ENCODE results near the gene CCDC122. TPM values are rescaled to one million over a fixed set of nuclear protein-coding genes. Genes with fewer than 3 reads are reported as not detected.

Gene CCDC122
- total RNA-seq: 4.8 and 6.4 TPM in 2 replicates
- long read RNA-seq, partial matches to known transcripts: 0 of 2 reads
- long read RNA-seq, other reads (novel, unspliced or antisense): 1 of 2 reads

DNA sequence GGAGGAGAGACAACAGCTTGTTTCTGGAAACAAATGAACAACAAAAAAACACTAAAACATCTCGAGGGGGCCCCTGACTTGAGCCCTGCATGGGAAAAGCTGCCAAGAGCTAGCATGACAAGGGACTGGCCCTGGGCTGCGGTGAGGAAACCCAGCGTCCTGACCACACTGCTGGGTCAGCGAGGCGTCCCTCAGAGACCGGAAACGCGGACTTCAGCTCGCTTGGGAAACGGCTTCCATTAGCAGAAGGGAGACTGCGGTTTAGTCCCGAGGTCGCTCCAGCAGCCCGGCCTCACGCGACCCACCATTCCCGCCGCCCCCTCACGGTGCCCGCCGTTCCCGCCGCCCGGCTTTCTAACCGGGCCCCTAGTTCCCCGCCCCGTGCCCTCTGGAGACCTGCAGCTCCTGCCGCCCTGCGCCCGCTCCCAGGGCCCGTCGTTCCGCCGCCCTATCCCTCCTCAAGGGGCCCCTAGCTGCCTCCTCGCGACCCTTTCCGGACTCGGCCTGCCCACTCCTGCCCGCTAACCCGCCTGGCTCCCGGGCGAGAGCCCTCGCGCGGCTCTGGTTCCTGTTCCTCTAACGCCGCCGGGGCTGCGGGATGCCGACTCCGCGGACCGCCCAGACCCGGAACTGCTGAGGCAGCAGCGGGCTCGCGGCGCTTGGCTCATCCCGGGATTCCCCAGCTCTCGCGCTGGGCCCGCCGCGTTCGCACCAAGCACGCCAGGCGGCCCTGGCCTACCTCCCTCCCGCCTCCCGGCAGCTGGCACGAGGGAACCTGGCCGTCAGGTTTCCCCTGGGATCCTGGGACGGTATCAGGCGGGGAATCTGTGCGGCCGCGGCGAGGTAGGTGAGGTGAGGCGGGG lies at the start of gene CCDC122:
TSS of gene CCDC122 (minus strand) at position 849 of the 863 bp plus-strand sequence. CDS start 10,364 bp downstream, outside the sequence.
- TF ChIP-seq, protein P1, sequence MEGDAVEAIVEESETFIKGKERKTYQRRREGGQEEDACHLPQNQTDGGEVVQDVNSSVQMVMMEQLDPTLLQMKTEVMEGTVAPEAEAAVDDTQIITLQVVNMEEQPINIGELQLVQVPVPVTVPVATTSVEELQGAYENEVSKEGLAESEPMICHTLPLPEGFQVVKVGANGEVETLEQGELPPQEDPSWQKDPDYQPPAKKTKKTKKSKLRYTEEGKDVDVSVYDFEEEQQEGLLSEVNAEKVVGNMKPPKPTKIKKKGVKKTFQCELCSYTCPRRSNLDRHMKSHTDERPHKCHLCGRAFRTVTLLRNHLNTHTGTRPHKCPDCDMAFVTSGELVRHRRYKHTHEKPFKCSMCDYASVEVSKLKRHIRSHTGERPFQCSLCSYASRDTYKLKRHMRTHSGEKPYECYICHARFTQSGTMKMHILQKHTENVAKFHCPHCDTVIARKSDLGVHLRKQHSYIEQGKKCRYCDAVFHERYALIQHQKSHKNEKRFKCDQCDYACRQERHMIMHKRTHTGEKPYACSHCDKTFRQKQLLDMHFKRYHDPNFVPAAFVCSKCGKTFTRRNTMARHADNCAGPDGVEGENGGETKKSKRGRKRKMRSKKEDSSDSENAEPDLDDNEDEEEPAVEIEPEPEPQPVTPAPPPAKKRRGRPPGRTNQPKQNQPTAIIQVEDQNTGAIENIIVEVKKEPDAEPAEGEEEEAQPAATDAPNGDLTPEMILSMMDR (conservative IDR thresholded peaks at IDR 0.05): no peak
- Mint-ChIP-seq H3K27ac (ENCODE audit: unreplicated experiment) (peak within 1 kb of the TSS; percentile 93), H3K4me3 (peak within 1 kb of the TSS; percentile 91), H3K9me3 (no peaks in the 10 kb centered on the region), H3K4me1 (peaks cover 16% of the 10 kb centered on the region), H3K36me3 (ENCODE audit: low read depth) (no peaks in the 10 kb centered on the region), H3K27me3 (ENCODE audit: low read depth) (peaks cover 37% of the 10 kb centered on the region)
- DNase-seq (ENCODE audit: low read depth, low spot score): peak; percentile 51

DNA sequence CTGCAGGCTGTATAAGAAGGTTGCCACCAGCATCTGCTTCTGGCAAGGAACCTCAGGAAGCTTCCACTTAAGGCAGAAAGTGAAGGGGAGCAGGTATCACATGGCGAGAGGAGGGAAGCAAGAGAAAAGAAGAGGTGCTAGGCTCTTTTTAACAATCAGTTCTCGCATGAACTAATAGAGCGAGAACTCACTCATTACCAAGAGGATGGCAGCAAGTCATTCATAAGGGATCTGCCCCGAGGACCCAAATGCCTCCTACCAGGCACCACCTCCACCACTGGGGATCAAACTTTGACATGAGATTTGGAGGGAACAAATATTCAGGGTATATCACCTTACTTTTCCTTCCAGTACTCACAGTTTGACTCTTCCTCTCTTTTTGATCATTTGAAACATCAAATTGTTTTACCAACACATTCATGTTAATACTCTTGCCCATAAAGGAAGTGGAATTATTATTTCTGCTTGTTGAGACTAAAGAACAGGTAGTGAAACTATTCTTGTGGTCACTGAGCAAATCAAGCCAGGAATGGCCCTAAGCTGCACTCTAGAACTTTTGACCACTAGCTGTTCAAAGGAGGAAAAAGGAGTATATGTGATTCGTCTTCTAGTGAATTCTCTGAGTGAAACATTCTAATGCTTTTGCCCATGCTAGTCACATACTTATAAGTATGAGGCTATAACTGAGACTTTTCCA lies 45.2 kb upstream of the CCDC122 start:
- H3K9me3 Mint-ChIP-seq: no peaks in the 10 kb centered on the region
- TF ChIP-seq, protein P1 (conservative IDR thresholded peaks at IDR 0.05): no peak
- no peak overlapping the region for H3K27ac Mint-ChIP-seq (ENCODE audit: unreplicated experiment)
- no peaks in the 10 kb centered on the region for H3K27me3 Mint-ChIP-seq (ENCODE audit: low read depth)
- no peak overlapping the region for H3K4me3 Mint-ChIP-seq
- no peaks in the 10 kb centered on the region for H3K4me1 Mint-ChIP-seq
- H3K36me3 Mint-ChIP-seq (ENCODE audit: low read depth): no peaks in the 10 kb centered on the region
- no peak for DNase-seq (ENCODE audit: low read depth, low spot score)

DNA sequence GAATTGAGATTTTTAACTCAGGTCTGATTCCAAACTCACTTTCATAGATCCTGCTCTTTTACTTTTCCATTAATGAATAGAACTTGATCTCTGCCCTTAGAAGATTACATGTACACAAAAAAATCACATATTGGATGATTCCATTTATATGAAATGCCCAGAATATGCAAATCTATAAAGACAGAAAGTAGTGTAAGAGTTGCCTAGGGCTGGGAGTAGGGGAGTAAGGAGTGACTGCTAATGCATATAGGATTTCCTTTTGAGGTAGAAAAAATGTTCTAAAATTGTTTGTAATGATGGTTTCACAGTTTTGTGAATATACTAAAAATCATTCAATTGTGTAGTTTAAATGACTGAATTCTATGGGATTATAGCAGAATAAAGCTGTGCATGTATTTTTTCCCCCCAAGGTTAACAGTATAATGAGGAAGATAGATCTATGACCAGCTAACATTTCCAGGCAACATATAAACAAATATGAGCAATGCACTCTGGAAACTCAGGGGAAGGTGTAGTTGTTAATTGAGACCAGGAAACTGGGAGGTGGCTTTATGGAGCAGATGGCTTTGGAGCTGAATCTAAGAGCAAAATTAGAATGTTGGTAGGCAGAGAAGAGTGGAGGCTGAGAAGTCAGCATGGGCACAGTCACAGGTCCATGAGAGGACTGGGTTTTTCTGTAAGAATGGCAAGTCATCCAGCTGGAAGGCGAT lies 41.6 kb upstream of the CCDC122 start:
- H3K4me3 Mint-ChIP-seq: no peak overlapping the region
- no peaks in the 10 kb centered on the region for H3K36me3 Mint-ChIP-seq (ENCODE audit: low read depth)
- peak overlapping the region; percentile 7 for H3K27ac Mint-ChIP-seq (ENCODE audit: unreplicated experiment)
- TF ChIP-seq, protein P1 (conservative IDR thresholded peaks at IDR 0.05): no peak
- H3K4me1 Mint-ChIP-seq: no peaks in the 10 kb centered on the region
- no peak for DNase-seq (ENCODE audit: low read depth, low spot score)
- H3K9me3 Mint-ChIP-seq: no peaks in the 10 kb centered on the region
- H3K27me3 Mint-ChIP-seq (ENCODE audit: low read depth): no peaks in the 10 kb centered on the region

DNA sequence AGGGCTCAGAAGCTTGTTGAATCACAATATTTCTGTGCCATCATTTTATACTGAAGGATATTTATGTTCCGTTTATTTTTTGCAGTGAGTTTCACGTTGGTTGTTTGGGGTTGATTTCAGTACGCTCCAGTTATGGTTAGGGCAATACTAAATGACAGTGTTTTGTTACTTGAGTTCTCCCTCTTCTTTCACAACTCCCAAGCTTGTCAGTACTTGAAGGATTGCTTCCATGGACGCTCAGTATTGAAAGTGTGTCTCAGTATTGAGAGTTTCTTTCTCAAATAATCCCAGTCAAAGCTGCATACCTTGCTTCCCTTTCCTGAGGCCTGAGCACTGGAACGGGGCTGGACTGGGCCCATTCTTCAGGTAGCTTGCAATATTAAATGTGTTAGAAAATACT lies 39.1 kb upstream of the CCDC122 start:
- no peak for DNase-seq (ENCODE audit: low read depth, low spot score)
- Mint-ChIP-seq H3K4me3 (no peak overlapping the region), H3K36me3 (ENCODE audit: low read depth) (no peaks in the 10 kb centered on the region), H3K4me1 (no peaks in the 10 kb centered on the region), H3K9me3 (no peaks in the 10 kb centered on the region), H3K27ac (ENCODE audit: unreplicated experiment) (no peak overlapping the region), H3K27me3 (ENCODE audit: low read depth) (no peaks in the 10 kb centered on the region)
- TF ChIP-seq, protein P1 (conservative IDR thresholded peaks at IDR 0.05): no peak

DNA sequence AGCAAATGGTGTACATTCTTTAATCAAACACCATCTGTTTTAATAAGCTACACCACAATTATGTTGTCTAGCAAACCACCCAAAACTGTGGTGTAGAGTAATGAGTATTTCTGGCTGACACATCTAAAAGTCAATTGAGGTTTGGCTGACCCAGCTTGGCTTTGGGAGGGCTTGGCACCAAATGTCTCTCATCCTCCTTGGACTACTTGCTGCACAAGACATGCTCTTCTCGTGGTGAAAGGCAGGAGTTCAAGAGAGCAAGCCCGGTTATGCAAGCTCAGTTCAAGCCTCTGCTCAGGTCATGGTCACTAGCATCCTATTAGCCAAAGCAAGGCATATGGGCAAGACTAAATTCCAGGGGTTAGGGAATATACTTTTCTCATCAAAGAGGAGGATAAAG lies 37.3 kb upstream of the CCDC122 start:
- no peak overlapping the region for H3K4me3 Mint-ChIP-seq
- no peak overlapping the region for H3K27ac Mint-ChIP-seq (ENCODE audit: unreplicated experiment)
- no peak for DNase-seq (ENCODE audit: low read depth, low spot score)
- peaks cover 8% of the 10 kb centered on the region for H3K4me1 Mint-ChIP-seq
- H3K27me3 Mint-ChIP-seq (ENCODE audit: low read depth): no peaks in the 10 kb centered on the region
- H3K36me3 Mint-ChIP-seq (ENCODE audit: low read depth): no peaks in the 10 kb centered on the region
- no peaks in the 10 kb centered on the region for H3K9me3 Mint-ChIP-seq
- TF ChIP-seq, protein P1 (conservative IDR thresholded peaks at IDR 0.05): no peak

All from neural crest cell (in vitro differentiated cells).